GM04504 (cell line): ENCODE results near the gene DCHS1.

Source experiments
- DNase-seq: peaks from one replicate; pipeline ENCODE4 v3.0.0-alpha.2; 2012; ENCODE audit warnings: low read depth

DCHS1 gene

DNA sequence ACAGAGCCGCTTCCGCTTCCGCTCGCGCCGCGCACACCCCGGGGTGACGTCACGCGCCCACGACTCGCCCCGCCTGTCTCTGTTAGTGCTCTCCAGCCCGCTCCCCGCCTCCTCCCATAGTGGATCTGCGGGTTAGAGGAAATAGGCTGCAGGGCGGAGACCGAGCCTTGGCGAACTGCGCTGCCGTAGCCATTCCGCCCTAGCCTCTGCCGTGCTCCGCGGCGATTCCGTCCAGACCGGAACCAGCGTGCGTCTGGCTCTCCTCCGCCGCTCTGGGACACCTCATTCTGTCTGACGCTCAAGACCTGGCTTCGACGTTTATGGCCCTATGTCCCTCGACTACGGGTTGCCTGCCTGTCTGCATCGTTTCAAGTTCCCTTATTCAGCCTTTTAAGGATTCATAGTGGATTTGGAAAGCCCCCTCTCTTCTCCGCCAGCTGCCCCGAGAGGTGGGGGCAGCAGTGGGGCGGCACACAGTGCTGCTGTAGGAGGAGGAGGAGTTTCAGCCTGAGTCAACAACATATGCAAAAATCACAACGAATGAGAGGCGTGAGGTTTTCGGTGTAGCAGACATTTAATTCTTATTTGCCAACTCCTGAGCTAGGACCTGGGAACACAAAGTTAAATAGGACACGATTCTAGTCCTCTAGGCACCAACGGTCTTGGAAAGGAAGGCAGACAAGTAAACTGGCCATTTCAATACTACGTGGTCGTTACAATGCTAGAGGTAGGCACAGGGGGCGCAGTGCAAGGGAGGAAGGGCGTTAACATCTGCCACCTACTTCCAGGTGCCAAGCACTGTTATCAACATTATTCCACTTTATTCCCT is 43.2 kb downstream of the DCHS1 start, which contains the start of gene TAF10:
TAF10 (minus strand) TSS at position 4 of the 829 bp plus-strand sequence. CDS start 27 bp downstream, outside the sequence.
- peak; percentile 94 for DNase-seq

DNA sequence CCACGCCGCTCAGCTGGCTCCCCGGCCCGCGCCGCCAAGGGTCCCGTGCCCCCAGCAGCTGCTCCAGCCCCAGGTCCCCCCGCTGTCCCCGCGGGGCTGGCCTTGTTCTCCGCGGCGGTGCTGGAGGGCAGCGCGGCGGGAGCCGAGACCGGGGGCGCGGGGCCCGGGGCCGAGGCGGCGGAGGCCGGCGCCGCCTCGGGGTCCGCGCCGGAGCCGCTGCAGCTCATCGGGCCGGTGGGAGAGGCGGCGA is 43.7 kb downstream of the DCHS1 start:
- no peak for DNase-seq

DNA sequence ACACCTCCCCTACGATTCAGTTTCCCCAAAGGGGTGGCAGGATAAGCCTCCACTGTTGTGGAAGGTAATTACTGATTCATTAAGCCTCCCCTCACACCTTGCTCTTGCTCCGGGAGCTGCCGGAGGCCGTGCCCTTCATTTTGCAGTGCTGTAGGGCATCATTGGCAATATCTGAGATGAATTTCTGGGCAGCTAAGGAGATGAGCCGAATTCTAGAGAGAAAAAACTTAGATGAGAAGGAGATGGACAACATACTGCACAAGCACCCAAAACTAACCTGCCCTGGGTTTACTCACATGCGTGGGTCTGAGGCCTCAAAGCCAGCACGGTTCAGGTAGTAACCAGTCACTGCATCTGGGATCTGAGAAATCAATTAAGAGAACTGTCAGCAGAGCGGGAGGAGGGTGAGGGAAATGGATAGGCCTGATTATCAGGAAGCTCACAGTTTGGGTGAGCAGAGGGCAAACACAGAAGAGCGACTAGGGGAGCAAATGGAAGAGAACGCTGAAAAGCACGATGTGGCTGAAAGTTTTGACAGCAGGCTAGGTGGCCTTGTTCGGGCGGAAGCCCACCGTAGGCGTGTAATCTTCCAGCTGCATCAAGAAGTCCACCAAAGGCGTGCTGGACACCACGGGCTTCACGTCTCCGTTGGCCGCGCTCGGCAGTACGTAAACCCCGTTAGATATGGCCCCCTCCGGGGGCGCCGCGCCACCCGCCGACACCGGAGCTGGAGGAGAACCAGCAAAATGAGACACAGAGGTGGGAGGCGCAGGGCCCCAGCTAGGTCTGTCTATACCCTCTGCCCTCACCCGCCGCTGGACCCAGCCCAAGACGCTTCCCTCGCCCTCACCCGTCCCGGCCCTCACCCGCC is 44.3 kb downstream of the DCHS1 start:
- DNase-seq, result no peak

DNA sequence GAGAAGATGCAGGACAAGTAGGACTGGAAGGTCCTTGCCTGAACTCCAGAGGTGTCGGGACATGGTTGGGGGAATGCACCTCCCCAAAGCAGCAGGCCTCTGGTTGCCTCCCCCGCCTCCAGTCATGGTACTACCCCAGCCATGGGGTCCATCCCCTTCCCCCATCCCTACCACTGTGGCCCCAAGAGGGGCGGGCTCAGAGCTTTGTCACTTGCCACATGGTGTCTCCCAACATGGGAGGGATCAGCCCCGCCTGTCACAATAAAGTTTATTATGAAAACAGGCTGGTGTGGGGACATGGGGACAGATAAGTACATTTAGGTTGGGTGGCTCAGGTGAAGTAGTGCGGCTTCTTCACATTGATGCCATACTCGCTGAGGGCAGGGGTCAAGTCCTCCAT is 45.0 kb downstream of the DCHS1 start:
- DNase-seq, result no peak

DNA sequence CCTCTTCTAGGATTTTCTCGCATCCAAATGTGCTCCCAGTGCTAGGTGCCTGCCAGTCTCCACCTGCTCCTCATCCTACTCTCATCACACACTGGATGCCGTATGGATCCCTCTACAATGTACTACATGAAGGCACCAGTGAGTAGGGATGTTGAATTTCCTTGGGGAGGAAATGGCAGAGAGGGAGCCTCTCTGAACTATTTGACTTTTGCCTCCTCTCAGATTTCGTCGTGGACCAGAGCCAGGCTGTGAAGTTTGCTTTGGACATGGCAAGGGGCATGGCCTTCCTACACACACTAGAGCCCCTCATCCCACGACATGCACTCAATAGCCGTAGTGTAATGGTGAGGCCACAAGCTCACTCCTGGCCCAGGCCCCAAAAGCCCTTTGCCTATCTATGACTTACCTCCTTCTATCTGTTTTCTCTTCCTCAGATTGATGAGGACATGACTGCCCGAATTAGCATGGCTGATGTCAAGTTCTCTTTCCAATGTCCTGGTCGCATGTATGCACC is 46.0 kb downstream of the DCHS1 start:
- no peak for DNase-seq

DNA sequence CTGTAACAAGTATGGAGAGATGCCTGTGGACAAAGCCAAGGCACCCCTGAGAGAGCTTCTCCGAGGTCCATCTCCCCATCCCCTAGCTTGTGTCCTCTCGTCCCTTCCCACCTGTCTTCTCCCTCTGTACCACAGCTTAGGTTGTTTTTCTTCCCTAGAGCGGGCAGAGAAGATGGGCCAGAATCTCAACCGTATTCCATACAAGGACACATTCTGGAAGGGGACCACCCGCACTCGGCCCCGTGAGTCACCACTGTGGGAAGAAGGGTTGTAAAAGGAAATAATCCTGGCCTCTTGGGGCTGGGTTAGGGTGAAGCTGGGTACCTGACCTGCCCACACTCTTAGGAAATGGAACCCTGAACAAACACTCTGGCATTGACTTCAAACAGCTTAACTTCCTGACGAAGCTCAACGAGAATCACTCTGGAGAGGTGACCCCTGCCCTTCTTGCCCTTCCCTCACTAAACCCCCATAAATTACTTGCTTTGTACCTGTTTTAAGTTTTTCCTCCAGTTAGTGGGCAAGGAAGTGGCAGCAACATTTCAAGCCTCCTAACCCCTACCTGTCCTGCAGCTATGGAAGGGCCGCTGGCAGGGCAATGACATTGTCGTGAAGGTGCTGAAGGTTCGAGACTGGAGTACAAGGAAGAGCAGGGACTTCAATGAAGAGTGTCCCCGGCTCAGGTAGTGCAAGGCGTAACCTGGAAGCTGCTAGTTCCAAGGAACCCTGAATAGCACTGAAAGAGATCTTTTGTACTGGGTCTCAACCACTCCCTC is 46.7 kb downstream of the DCHS1 start:
- no peak for DNase-seq

DNA sequence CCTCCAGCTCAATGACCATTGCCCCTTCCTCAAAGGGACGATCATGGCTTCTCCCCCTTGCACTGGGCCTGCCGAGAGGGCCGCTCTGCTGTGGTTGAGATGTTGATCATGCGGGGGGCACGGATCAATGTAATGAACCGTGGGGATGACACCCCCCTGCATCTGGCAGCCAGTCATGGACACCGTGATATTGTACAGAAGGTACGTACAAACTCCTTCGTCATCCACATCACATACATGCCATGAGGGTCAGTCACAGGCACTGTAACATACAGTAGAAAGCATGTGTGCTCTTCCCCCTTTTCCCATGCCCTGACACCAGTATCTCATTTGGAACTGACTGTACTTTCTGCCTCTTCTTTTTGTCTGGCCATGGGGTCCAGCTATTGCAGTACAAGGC is 47.6 kb downstream of the DCHS1 start:
- no peak for DNase-seq

DNA sequence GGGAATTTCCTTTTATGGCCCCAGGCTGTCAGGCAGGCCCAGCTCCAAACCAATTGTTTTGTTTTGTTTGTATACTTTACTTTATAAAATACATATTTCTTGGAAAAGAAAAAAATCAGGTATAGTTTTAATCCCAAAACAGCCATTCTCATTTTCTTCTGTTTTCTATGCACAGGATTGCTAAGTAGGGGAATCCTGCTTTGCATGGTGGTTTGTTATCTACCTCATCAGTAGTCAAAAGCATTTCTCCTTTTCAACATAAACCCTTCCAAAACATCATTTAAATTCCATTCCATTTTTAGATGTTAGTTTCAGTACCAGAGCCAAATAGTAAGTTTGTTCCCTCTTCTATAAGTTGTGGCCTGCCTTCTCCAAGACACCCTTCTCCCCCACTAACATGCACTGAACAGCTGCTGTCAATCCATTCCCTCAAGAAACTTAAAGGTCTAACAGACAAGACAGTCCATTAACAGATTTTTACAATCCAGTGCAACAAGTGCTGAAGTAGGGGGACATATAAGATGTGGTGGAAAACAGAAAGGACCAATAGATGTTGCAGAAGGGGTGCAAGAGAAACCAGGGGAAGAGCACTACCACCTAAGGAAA is 48.3 kb downstream of the DCHS1 start:
- no peak for DNase-seq

DNA sequence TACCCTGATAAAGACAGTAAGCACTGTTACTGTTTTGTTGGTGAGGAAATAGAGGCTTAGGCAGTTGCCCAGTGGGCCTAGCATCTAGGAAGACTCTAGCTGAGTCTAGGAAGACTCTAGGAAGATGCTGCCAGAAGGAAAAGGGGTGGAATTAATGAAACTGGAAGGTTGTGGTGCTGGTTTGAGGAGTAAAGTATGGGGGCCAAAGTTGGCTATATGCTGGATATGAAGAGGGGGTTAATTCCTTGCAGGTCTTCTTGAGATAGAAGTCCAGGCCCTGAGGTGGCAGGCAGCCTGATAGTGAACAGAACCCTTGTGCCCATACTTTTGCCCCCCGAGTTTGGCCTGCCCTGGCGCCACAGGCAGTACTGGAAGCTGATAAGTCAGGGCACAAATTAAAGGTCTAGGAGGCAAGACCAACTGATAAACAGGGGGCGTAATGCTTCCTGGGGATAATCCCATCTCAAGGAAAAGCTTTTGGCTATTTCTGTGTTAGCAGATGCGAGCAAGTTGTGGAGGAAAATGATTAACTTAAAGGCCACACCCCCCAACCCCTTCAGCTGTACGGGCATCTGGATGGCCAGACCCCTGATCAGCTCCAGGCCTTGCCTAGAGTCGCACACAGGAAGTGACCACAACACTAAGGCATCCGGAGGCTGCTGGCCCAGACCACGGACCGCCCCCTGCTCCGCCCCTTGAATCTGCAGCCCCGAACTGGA is 49.0 kb downstream of the DCHS1 start:
- peak; percentile 82 for DNase-seq

DNA sequence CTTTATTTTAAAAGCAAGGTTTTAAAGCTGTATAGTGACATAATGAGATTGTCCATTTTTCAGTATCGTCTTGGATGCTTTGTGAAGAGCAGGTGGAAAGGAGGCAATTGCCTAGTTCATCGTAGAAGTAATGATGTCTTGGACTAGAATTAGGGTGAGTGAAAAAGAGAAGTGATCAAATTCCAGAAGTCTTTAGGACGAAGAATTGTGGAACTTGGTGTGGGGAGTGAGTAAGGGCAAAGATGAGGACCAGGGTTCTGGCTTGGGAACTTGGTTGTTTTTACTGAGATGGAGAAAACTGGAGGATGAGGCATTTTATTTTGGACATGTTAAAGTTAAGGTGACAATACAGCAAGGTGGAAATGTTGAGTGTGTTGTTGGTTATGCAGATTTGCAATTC is 50.8 kb downstream of the DCHS1 start:
- DNase-seq, result no peak

DNA sequence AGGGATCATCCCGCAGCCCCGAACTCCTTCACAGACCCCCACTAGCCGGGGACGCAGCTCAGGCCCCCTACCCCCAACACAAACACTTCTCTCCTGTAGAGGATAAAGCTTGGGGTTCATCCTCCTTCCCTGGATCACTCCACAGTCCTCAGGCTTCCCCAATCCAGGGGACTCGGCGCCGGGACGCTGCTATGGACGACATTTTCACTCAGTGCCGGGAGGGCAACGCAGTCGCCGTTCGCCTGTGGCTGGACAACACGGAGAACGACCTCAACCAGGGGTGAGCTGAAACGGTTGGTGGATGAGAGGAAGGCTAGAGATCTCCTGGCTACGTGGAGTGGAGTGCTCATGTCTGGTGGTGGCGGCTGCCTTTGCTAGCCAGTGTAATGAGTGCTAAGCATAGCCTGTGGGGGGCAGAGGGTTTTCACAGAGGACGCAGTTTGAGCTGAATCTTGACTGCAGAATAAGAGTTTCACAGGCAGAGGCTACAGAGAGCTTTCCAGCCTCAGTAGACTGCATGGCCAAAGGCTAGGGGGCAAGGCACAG is 51.5 kb downstream of the DCHS1 start:
- no peak for DNase-seq

DNA sequence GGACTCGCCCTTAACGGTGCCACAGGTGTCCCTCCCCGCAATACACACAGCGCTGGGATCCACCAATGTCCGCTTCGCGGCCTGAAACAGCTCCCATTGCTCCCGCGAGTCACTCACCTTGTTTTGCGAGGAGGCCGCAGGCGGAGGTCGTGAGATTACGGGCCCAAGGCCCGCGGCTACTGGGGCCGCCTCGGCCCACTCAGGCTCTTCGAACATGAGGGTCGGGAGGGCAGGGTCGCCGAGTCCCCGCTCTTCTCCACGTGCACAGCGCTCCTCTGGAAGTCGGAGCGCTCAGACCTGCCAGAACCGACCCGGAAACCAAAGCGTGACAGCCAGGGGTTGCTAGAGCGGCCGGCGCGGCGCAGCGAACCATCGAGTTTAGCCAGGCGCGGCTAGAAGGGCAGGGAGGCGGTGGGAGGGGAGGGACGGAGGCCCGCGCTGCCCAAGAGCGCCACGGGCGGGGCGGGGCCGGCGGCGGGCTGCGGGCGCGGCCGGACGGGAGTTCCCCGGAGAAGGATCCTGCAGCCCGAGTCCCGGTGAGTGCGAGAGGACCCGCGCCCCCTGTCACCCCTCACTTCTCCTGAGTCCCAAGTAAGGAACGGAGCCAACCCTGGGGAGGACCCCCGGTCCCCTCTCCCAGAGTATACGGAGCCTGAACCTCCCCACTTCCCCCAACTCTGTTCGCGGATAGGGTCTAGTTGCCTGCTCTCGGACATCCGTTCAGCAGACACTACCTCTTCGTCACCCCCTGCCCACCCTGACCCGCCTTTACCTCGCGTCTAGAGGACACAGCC is 52.1 kb downstream of the DCHS1 start, which contains the start of the genes ILK and RRP8:
ILK (plus strand) TSS at position 488 of the 794 bp plus-strand sequence. CDS start 498 bp downstream, outside the sequence.
RRP8 (minus strand) TSS at position 330 of the 794 bp plus-strand sequence; CDS start at position 216, 114 bp downstream.
- DNase-seq, result peak; percentile 69

DNA sequence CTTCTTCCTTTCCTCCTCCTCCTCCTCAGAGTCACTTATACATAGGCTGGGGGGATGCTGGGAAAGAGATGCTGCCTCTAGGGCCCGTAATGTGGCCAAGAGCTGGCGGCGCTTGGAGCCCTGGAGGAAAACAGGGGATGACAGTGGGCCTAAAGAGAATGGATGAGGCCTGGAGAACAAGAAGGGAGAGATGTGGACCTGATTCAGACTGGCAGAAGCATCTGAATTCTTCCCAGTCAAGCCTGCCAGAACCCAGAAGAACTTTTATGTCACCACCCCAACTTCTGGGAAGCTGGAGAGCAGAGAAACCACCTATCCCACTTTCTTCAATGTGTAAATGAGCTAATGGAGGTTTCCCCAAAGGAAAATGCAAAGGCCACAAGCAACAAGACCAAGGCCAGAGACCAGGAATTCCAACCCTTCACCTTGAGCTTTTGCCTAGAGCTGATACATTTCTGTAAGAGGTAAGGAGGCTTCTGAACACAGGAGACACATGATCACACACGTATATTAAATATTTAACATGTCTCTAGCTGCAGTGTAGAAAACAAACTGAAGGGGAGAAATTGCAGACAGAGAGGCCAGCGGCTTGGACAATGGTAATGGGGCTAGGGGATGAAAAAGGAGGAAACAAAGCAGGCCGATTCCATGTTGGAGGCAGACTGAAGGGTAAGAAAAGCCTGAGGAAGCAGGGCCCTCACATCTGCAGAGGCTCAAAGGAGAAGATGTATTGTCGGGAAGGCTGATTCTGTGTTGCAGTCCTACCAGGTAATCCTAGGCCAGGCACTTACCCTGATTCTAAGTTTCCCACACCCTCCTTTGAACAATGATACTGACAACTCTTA is 53.3 kb downstream of the DCHS1 start:
- no peak for DNase-seq

DNA sequence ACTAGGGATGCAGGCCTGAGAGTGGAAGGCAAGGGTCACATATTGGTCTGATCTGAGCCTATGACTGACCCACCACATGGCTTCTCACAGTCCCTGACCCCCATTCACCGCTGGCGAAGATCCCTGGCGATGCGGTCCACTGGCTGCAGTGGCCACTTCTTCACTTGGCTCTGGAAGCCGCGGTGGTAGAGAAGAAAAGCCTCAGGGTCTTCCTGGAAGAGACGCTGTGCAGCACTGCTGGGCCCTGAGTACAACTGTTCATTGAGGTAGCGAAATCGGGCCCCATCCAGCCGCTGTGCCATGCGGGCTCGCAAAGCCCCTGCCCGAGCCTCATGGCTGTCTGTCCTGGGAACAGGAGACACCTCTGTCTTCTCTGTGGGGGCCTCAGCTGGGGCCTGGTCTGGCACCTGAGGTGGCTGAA is 54.6 kb downstream of the DCHS1 start:
- no peak for DNase-seq

DNA sequence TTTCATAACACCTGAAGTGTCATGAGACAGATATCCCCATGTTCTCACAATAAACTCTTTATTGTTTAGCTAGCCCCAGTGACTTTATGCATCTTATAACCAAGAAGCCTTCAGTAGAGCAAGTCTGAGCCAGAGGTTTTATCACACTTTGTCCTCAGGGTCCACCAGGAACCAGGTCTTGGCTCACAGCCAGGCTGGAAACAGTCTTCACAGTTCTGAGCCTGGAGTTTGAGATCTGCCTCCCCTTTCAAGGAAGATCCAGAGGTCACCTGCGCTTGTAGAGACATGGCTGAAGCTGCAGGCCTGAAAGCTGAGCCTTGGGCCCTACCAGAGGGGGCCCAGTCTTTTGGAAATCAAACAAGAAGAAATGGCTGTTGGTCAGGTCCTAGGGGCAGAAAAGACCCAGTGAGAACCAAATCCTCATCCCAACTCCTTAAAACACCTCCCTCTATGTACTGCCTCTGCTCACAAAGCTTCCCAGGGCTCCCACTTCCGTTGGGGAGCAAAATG is 55.7 kb downstream of the DCHS1 start:
- DNase-seq, result no peak

DNA sequence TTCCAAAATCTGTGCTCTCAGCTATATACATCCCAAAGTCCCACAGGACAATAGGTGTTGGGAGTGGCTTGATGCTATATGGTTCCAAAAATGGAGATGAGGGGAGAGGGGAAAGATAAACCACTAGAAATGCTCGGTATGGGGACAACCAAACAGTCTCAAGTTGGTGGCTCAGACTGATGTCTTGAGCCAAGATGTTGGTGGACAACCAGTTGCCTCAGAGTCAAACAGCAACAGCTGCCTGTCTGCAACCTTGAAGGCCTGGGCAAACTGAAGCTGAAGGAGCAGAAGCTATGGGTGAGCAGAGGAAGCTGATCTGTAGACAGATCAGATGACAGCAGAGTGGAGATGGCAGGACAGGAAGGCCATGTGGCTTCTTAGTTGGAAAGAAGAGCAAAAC is 56.2 kb downstream of the DCHS1 start:
- DNase-seq, result no peak

DNA sequence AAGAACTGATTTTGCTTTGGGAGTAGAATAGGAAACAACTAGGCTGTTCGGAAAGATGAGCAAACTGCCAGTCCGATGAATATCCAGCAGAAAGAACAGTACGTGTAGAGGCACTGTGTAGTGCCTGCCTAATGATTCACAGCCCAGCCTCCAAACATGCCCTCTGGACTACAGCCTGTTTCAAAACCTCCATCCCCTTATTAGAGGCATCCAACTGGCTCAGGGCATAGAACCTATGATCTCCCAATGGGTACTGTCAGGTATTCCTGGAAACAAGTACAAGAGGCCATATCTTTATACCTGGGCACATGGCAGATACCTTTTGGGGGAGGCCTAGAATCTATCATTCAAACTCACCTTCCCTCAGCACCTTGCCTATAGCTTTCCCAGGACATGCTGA is 57.1 kb downstream of the DCHS1 start:
- DNase-seq, result no peak

DNA sequence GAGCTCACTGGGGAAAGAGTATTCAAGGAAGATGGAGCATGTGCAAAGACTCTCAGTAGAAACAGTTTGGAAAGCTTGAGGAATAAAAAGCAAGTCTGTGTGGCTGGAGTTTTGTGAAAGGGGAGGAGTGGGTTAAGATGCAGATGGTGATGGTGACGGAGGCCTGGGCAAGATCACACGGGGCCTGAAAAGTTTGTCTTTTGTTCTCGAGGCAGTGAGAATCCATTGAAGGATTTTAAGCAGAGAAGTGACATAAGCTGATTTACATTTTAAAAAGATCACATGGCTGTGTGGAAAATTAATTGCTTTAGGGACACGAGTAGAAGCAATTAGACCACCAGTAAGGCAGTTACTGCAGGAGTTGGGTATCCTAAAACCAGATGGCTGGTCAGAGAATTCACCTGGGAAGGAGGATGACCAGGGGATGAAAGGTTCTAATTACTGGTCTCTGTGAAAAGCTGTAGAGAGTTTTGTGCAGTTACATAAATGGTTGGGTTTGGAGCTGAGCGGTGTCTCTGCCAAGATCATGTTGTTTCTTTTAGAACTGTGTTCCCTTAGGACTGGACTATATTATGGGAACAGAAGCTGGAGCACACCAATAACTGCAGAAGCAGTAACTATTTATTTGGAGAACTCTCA is 59.3 kb downstream of the DCHS1 start:
- no peak for DNase-seq
